ENCODE measurements around the gene DLST.

DNA sequence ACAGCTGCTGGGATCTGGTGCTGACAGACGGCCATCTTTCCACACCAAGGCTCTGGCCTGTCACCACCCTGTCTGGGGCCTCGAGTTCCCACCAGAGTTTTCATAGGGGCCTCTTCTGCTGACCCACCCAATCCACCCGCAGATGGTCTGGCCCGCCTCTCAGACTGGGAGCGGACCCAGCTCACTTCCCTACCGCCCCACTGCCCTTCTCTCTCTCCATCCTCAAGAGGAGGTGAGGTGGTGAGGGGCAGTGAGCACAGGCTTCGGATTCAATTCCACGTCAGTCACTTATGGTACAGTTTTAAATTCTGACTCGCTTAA lies 53.6 kb downstream of the DLST start:
- TF ChIP-seq, protein P1, sequence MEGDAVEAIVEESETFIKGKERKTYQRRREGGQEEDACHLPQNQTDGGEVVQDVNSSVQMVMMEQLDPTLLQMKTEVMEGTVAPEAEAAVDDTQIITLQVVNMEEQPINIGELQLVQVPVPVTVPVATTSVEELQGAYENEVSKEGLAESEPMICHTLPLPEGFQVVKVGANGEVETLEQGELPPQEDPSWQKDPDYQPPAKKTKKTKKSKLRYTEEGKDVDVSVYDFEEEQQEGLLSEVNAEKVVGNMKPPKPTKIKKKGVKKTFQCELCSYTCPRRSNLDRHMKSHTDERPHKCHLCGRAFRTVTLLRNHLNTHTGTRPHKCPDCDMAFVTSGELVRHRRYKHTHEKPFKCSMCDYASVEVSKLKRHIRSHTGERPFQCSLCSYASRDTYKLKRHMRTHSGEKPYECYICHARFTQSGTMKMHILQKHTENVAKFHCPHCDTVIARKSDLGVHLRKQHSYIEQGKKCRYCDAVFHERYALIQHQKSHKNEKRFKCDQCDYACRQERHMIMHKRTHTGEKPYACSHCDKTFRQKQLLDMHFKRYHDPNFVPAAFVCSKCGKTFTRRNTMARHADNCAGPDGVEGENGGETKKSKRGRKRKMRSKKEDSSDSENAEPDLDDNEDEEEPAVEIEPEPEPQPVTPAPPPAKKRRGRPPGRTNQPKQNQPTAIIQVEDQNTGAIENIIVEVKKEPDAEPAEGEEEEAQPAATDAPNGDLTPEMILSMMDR (IDR thresholded peaks at IDR 0.05) = no peak
- TF ChIP-seq POLR2A (IDR thresholded peaks at IDR 0.05) = no peak
